ENCODE results near the gene SNX22.

The SNX22 gene

DNA sequence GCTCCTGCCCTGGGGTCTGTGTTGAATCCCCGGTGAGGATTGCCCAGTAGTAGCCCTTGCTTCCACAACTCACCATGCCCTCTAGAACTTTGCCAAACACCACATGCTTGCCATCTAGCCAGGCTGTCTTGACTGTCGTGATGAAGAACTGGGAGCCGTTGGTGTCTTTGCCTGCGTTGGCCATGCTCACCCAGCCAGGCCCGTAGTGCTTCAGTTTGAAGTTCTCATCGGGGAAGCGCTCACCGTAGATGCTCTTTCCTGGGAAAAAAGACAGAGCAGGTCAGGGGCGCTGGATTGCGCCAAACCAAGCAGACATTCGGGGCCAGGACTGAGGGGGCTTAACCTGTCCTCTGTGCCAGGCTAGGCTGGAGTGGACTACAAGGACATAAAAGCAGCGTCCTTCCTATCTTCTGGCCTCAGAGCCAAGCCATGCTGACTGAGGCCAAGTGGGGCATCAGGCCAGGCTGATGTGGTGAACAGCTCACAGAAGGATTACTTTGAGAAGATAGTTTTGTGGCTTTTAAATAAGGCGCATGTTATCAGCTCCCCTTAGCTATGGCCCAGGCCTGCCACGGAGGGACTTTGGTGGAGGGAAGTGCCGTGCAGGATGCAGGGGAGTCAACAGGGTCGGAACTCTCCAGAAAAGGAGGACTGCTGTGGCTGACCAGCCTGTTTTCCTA, 5.3 kb downstream of the SNX22 start:
- Histone ChIP-seq H3K4me3 (ENCODE audit: low read length) (no peak overlapping the region), H3K4me1 (ENCODE audit: control insufficient read depth, insufficient read depth, low read length) (peaks cover 2% of the 10 kb centered on the region), H3K9me3 (ENCODE audit: control insufficient read depth, insufficient read depth, low read length) (no peaks in the 10 kb centered on the region), H3K27me3 (ENCODE audit: control insufficient read depth, insufficient read depth, low read length) (peaks cover 6% of the 10 kb centered on the region), H3K36me3 (ENCODE audit: control insufficient read depth, insufficient read depth, low read length) (peaks cover 53% of the 10 kb centered on the region), H3K27ac (ENCODE audit: low read length) (no peak overlapping the region)
- no CpG with 5 or more reads among the region's 16 CpGs for WGBS (ENCODE audit: insufficient coverage, insufficient read length)
- DNase-seq (ENCODE audit: low read depth, low spot score) = no peak

DNA sequence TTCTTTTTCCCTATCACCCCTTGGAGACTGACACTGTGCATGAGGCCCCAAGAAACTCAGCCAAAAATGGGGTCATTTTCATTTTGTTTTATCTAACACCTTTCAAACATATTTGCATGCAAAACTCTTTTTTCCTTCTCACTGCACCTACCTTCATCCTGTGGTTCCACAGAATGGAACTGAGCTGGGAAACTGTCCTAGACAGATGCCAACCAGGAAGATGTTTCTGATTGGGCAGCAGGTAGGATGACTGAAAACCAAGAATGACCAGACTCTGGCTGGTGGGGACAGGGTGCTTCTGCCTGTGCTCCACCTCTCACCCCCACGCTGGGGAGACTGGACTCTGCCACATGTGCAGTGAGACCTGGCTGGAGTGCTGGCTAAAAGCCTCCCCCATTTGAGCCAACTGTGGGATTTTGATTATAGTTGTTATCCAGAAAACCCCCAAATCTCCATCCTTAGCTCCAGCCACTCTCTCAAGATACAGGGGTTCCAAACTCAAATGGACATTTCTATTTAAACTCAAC, 6.1 kb downstream of the SNX22 start:
- Histone ChIP-seq H3K4me1 (ENCODE audit: control insufficient read depth, insufficient read depth, low read length) (peaks cover 2% of the 10 kb centered on the region), H3K27me3 (ENCODE audit: control insufficient read depth, insufficient read depth, low read length) (peaks cover 2% of the 10 kb centered on the region; the same call in 1 of the 2 replicates), H3K36me3 (ENCODE audit: control insufficient read depth, insufficient read depth, low read length) (peaks cover 54% of the 10 kb centered on the region), H3K9me3 (ENCODE audit: control insufficient read depth, insufficient read depth, low read length) (no peaks in the 10 kb centered on the region), H3K27ac (ENCODE audit: low read length) (no peak overlapping the region), H3K4me3 (ENCODE audit: low read length) (no peak overlapping the region)
- no peak for DNase-seq (ENCODE audit: low read depth, low spot score)
- WGBS (ENCODE audit: insufficient coverage, insufficient read length) = no CpG with 5 or more reads among the region's 1 CpG

DNA sequence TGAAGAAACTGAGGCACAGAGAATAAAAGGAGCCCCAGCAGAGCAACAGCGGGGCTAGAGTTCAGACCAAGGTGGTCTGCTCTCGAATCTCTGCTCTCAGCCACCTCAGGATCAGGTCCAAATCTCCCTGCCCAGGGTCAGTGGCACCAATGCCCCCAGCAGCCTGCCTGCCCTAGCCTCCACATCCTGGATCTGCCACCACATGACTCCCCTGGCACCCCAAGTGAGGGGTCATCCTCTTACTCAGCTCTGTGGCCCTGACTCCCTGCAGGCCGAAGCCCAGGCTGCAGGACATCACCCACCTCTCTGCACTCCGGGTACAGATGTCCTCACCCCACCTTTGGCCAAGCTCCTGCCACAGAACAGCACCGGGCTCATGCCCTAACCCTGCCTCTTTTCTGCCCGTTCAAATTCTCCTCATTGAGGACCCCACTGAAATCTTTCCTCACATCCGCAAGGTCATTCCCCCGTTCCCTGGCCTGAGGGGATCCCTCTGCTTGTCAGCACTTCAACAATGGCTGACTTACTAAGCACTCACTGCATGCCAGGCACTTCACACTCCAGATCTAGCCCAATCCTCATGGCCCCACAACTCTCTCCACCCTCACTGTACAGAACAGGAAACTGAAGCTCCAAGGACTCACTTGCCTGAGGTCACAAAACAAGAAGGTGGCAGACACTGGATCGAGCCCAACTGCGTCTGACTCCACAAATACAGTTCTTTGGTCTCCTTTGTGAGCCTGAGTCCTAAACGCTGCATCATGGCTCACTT, 7.0 kb downstream of the SNX22 start:
- Histone ChIP-seq H3K4me1 (ENCODE audit: control insufficient read depth, insufficient read depth, low read length) (no peaks in the 10 kb centered on the region), H3K36me3 (ENCODE audit: control insufficient read depth, insufficient read depth, low read length) (peaks cover 54% of the 10 kb centered on the region)
- no CpG with 5 or more reads among the region's 11 CpGs for WGBS (ENCODE audit: insufficient coverage, insufficient read length)

DNA sequence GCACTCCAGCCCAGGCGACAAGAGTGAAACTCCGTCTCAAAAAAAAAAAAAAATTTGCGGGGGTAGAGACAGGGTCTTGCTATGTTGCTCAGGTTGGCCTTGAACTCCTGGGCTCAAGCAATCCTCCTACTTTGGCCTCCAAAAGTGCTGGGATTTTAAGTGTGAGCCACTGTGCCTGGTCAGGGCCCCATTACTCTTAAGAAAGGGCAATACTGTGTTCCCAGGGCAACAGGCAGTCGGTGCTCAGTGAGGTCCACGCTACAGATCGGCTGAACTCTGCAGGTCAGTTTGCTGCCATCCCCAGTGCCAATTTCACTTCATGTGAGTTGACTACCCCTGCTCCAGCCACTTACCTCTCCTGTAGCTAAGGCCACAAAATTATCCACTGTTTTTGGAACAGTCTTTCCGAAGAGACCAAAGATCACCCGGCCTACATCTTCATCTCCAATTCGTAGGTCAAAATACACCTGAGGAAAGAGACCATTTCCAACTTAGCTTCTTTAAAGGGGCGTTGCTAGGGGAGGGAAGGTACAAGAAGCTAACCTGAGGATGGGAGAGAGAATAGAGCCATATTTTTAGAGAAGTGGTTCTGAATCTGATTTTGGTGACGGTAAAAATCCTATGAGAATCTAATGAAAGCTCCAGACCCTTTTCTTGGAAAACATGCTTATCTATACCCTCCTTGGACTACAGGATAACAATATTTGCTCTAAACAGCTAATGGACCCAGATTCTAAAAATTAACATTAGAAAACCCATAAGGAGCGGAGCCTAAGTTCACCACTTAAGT, 10.4 kb downstream of the SNX22 start:
- no peak for DNase-seq (ENCODE audit: low read depth, low spot score)
- Histone ChIP-seq H3K4me1 (ENCODE audit: control insufficient read depth, insufficient read depth, low read length) (no peaks in the 10 kb centered on the region), H3K9me3 (ENCODE audit: control insufficient read depth, insufficient read depth, low read length) (no peaks in the 10 kb centered on the region), H3K27ac (ENCODE audit: low read length) (no peak overlapping the region), H3K4me3 (ENCODE audit: low read length) (peak overlapping the region; percentile 75; the same call in 1 of the 2 replicates), H3K27me3 (ENCODE audit: control insufficient read depth, insufficient read depth, low read length) (no peaks in the 10 kb centered on the region), H3K36me3 (ENCODE audit: control insufficient read depth, insufficient read depth, low read length) (peaks cover 34% of the 10 kb centered on the region)
- no CpG with 5 or more reads among the region's 12 CpGs for WGBS (ENCODE audit: insufficient coverage, insufficient read length)

More for the DNA sequence above, 7.0 kb downstream of the SNX22 start:
- no peak for DNase-seq (ENCODE audit: low read depth, low spot score)
- Histone ChIP-seq H3K27ac (ENCODE audit: low read length) (no peak overlapping the region), H3K9me3 (ENCODE audit: control insufficient read depth, insufficient read depth, low read length) (no peaks in the 10 kb centered on the region), H3K27me3 (ENCODE audit: control insufficient read depth, insufficient read depth, low read length) (no peaks in the 10 kb centered on the region), H3K4me3 (ENCODE audit: low read length) (no peak overlapping the region)

DNA sequence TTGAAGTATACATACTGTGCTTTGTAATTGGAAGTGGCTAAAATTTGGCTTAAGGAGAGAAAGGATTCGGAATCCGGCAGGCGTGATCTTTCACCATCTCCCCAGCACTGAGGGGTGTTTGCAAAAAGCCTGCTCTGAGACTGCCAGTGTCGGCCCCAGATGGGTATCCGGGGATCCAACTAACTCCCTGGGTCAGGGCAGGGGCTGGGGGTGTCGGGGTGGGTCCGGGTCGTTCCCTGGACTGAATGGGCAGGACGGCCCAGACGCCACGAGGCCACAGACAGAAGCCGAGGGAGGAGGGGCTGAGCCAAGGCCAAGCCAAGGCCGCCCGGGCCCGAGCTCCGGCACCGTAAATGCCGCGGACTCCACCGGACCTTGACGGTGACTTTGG, 10.9 kb downstream of the SNX22 start:
- Histone ChIP-seq H3K27ac (ENCODE audit: low read length) (no peak overlapping the region), H3K36me3 (ENCODE audit: control insufficient read depth, insufficient read depth, low read length) (peaks cover 28% of the 10 kb centered on the region), H3K27me3 (ENCODE audit: control insufficient read depth, insufficient read depth, low read length) (no peaks in the 10 kb centered on the region), H3K4me1 (ENCODE audit: control insufficient read depth, insufficient read depth, low read length) (no peaks in the 10 kb centered on the region), H3K4me3 (ENCODE audit: low read length) (peak overlapping the region; percentile 75), H3K9me3 (ENCODE audit: control insufficient read depth, insufficient read depth, low read length) (no peaks in the 10 kb centered on the region)
- WGBS (ENCODE audit: insufficient coverage, insufficient read length) = no CpG with 5 or more reads among the region's 21 CpGs
- no peak for DNase-seq (ENCODE audit: low read depth, low spot score)

DNA sequence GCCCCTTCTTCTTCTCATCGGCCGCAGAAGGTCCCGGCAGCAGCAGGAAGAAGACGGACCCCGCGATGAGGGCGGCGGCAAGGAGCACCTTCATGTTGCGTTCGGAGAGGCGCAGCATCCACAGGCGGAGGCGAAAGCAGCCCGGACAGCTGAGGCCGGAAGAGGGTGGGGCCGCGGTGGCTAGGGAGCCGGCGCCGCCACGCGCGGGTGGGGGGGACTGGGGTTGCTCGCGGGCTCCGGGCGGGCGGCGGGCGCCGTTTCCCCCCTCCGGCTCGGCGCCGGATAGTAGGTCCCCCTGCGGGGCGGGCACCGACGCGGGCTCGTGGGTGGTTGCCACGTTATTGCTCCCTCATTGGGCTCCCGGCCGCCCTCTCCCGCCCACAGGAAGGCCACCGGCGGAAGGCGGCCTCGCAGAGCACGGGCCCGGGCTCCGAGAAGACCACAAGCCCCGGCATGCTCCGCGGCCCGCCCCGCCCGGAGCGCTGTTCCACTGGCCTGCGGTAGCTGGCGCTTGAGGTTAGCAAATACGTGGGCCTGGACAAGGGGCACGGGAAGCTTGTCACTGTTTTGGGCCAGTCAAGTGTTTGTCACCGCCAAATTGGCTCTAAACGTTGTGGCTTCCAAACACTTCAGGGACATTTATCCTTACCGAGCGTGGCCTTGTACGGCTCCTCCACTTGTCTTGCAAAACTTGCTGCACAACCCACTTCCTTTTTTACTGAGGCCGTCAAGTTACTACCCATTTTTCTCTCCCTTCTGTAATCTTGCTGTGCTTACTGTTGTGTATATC, 11.5 kb downstream of the SNX22 start, which contains the start of gene PPIB:
PPIB (minus strand) TSS at position 154 of the 790 bp plus-strand sequence; CDS start at position 118, 36 bp downstream.
- WGBS (ENCODE audit: insufficient coverage, insufficient read length) = no CpG with 5 or more reads among the region's 69 CpGs
- Histone ChIP-seq H3K27ac (ENCODE audit: low read length) (no peak within 1 kb of the TSS), H3K27me3 (ENCODE audit: control insufficient read depth, insufficient read depth, low read length) (no peaks in the 10 kb centered on the region), H3K4me1 (ENCODE audit: control insufficient read depth, insufficient read depth, low read length) (no peaks in the 10 kb centered on the region), H3K4me3 (ENCODE audit: low read length) (peak within 1 kb of the TSS; percentile 75), H3K9me3 (ENCODE audit: control insufficient read depth, insufficient read depth, low read length) (no peaks in the 10 kb centered on the region), H3K36me3 (ENCODE audit: control insufficient read depth, insufficient read depth, low read length) (peaks cover 22% of the 10 kb centered on the region)
- peak; percentile 80 for DNase-seq (ENCODE audit: low read depth, low spot score)

DNA sequence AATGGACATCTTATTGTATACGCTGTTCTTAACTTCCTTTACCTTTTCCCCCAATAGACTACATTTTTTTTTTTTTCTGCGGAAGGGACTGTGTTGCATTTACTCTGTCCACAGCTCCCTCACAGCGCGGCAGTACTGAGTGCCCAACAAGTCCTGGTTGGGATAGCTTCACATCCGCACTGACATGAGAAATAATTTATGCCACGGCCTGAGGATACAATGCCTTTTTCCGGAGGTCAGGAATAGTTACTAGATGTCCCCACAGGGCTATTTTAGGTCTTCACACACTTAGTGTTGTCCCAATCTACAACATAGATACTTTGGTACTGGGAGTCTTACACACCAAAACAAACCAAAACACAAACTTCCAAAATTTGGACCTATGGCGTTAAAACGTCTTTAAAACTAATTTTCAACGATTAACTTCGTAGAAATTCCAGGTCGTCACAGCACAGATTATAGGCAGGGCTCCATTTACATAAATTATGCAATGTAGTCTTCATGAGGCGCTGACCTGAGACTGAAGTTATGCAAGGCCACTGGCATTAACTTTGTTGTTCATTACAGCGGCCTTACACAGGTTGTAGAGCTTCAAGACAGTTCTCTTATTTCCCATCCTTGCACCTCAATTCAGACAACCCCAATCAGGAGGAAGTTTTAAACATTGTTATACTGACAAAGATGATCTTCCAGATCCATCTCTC, 12.3 kb downstream of the SNX22 start:
- no peak for DNase-seq (ENCODE audit: low read depth, low spot score)
- no peak overlapping the region for H3K27ac ChIP-seq (ENCODE audit: low read length)

DNA sequence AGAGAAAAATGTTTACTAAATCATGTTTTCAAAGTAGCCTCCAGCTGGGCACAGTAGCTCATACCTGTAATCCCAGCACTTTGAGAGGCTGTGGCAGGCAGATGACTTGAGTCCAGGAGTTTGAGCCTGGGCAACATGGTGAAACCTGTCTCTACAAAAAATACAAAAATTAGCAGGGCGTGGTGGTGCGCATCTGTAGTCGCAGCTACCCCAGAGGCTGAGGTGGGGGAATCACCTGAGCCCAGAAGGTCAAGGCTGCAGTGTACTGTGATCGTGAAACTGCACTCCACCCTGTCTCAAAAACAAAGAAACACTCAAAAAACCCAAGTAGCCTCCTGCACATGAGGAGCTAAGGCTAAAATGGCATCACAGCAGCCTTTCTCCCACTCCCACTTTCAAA, 12.9 kb downstream of the SNX22 start:
- Histone ChIP-seq H3K4me1 (ENCODE audit: control insufficient read depth, insufficient read depth, low read length) (0 out of 2 replicates have a peak, but pooled peaks cover 1% of the 10 kb centered on the region), H3K36me3 (ENCODE audit: control insufficient read depth, insufficient read depth, low read length) (peaks cover 11% of the 10 kb centered on the region; the same call in 1 of the 2 replicates), H3K4me3 (ENCODE audit: low read length) (no peak overlapping the region), H3K27me3 (ENCODE audit: control insufficient read depth, insufficient read depth, low read length) (no peaks in the 10 kb centered on the region), H3K27ac (ENCODE audit: low read length) (no peak overlapping the region), H3K9me3 (ENCODE audit: control insufficient read depth, insufficient read depth, low read length) (no peaks in the 10 kb centered on the region)
- DNase-seq (ENCODE audit: low read depth, low spot score) = no peak
- no CpG with 5 or more reads among the region's 4 CpGs for WGBS (ENCODE audit: insufficient coverage, insufficient read length)

More for the DNA sequence above, 12.3 kb downstream of the SNX22 start:
- Histone ChIP-seq H3K4me3 (ENCODE audit: low read length) (no peak overlapping the region), H3K4me1 (ENCODE audit: control insufficient read depth, insufficient read depth, low read length) (0 out of 2 replicates have a peak, but pooled peaks cover 1% of the 10 kb centered on the region), H3K36me3 (ENCODE audit: control insufficient read depth, insufficient read depth, low read length) (peaks cover 15% of the 10 kb centered on the region), H3K27me3 (ENCODE audit: control insufficient read depth, insufficient read depth, low read length) (no peaks in the 10 kb centered on the region), H3K9me3 (ENCODE audit: control insufficient read depth, insufficient read depth, low read length) (no peaks in the 10 kb centered on the region)
- 100% methylated on average over 4 of the region's 14 CpGs for WGBS (ENCODE audit: insufficient coverage, insufficient read length)

DNA sequence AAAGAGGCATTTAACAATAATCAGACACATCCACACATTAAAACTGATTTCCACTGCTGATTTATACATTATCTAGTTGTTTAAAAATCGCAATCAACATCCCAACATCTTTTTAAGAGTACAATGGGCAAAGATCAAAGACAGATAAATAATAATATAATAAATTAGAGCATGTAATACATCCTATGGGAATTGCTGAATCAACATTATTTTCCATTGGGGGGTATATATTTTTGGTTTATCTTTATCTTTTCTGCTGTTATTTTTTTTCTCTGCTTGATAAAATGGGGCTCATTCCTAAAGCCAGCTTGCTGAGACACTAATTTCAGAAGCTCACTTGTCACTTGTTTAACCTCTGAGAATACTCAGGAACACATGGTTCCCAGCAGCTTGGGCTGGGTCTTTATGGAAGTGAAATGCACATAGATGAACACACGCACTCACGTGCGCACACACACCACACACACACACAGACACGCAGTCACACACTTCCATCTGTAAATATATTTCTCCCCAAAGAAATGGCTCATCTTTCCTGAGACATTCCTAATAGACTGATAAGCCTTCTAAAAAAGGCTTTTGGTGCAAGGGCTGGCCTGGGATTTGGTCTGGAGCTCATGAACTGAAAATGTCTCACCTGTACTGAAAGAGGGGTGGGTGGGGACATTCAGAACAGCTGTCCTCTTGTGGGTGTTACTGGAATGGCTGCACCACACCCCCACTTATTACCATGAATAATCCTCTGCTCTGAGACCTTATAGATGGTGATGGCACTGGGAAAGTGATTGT, 14.8 kb downstream of the SNX22 start:
- Histone ChIP-seq H3K36me3 (ENCODE audit: control insufficient read depth, insufficient read depth, low read length) (peaks cover 2% of the 10 kb centered on the region; the same call in 1 of the 2 replicates), H3K4me1 (ENCODE audit: control insufficient read depth, insufficient read depth, low read length) (0 out of 2 replicates have a peak, but pooled peaks cover 1% of the 10 kb centered on the region), H3K27me3 (ENCODE audit: control insufficient read depth, insufficient read depth, low read length) (no peaks in the 10 kb centered on the region), H3K9me3 (ENCODE audit: control insufficient read depth, insufficient read depth, low read length) (no peaks in the 10 kb centered on the region), H3K27ac (ENCODE audit: low read length) (no peak overlapping the region), H3K4me3 (ENCODE audit: low read length) (no peak overlapping the region)
- no peak for DNase-seq (ENCODE audit: low read depth, low spot score)
- no CpG with 5 or more reads among the region's 5 CpGs for WGBS (ENCODE audit: insufficient coverage, insufficient read length)

Data from iPS DF 6.9 (cell line).